HUES64 (cell line): Measurements from ENCODE around the gene FOXC2.

ENCODE experiments used
- H3K27ac ChIP-seq: 2 replicates; pipeline ENCODE4 v1.7.0; 2013; ENCODE audit warnings: low read depth, low read length, inconsistent platforms
- H3K27me3 ChIP-seq: 2 replicates; pipeline ENCODE4 v1.6.1; 2013; ENCODE audit warnings: mild to moderate bottlenecking, low read length; ENCODE audit not compliant: insufficient read depth
- H3K36me3 ChIP-seq: 2 replicates; pipeline ENCODE4 v1.6.1; 2013; ENCODE audit warnings: mild to moderate bottlenecking, low read length; ENCODE audit not compliant: insufficient read depth
- H3K4me1 ChIP-seq: 2 replicates; pipeline ENCODE4 v1.6.1; 2013; ENCODE audit warnings: mild to moderate bottlenecking, low read length, moderate library complexity; ENCODE audit not compliant: insufficient read depth
- H3K4me3 ChIP-seq: 2 replicates; pipeline ENCODE4 v1.5.1; 2013; ENCODE audit warnings: mild to moderate bottlenecking, low read length, moderate library complexity
- H3K9ac ChIP-seq: 2 replicates; pipeline ENCODE4 v1.6.1; 2013; ENCODE audit warnings: mild to moderate bottlenecking, low read depth, low read length
- H3K9me3 ChIP-seq: 2 replicates; pipeline ENCODE4 v1.6.1; 2013; ENCODE audit warnings: low read depth, low read length; ENCODE audit not compliant: insufficient read depth
- WGBS: fragments of 150-250, 120-280 bp; methylation state at CpG from one replicate; pipeline ENCODE4 v1.1.7; 2013; ENCODE audit warnings: missing lambda C conversion rate; 5-methylcytosine and 5-hydroxymethylcytosine counted together

The FOXC2 gene

GRCh38 chr16:86569701-86570447 lies 3.2 kb downstream of the FOXC2 start:
- no peak overlapping the region for H3K9ac ChIP-seq
- peak overlapping the region; percentile 56; the same call in 1 of the 2 replicates for H3K4me3 ChIP-seq
- H3K36me3 ChIP-seq: no peaks in the 10 kb centered on the region
- H3K9me3 ChIP-seq: no peaks in the 10 kb centered on the region
- peaks cover 96% of the 10 kb centered on the region for H3K27me3 ChIP-seq
- 23% methylated on average over 12 of the region's 13 CpGs for WGBS
- H3K4me1 ChIP-seq: peaks cover 39% of the 10 kb centered on the region
- H3K27ac ChIP-seq: no peak overlapping the region

GRCh38 chr16:86570558-86571529 lies 4.2 kb downstream of the FOXC2 start:
- no peaks in the 10 kb centered on the region for H3K36me3 ChIP-seq
- peak overlapping the region; percentile 20; the same call in 1 of the 2 replicates for H3K4me3 ChIP-seq
- no peaks in the 10 kb centered on the region for H3K9me3 ChIP-seq
- H3K27me3 ChIP-seq: peaks cover 96% of the 10 kb centered on the region
- H3K27ac ChIP-seq: no peak overlapping the region
- H3K9ac ChIP-seq: no peak overlapping the region
- peaks cover 38% of the 10 kb centered on the region for H3K4me1 ChIP-seq
- WGBS: 21% methylated on average over 27 of the region's 28 CpGs

- Histone ChIP-seq H3K36me3 (no peaks in the 10 kb centered on the region), H3K27me3 (peaks cover 96% of the 10 kb centered on the region), H3K9me3 (no peaks in the 10 kb centered on the region), H3K27ac (no peak overlapping the region), H3K9ac (no peak overlapping the region), H3K4me3 (no peak overlapping the region), H3K4me1 (peaks cover 32% of the 10 kb centered on the region)
- 52% methylated on average over 10 of the region's 10 CpGs for WGBS
Measured at GRCh38 chr16:86571530-86571915, 4.9 kb downstream of the FOXC2 start.

- 84% methylated on average over 12 of the region's 12 CpGs for WGBS
- Histone ChIP-seq H3K27ac (no peak overlapping the region), H3K9ac (no peak overlapping the region), H3K27me3 (peaks cover 100% of the 10 kb centered on the region), H3K4me1 (peaks cover 37% of the 10 kb centered on the region), H3K4me3 (no peak overlapping the region), H3K9me3 (no peaks in the 10 kb centered on the region), H3K36me3 (no peaks in the 10 kb centered on the region)
Measured at GRCh38 chr16:86572041-86572521, 5.5 kb downstream of the FOXC2 start.

GRCh38 chr16:86572606-86573005 lies 6.0 kb downstream of the FOXC2 start:
- H3K4me1 ChIP-seq: peaks cover 42% of the 10 kb centered on the region
- WGBS: 91% methylated on average over 7 of the region's 8 CpGs
- H3K27me3 ChIP-seq: peaks cover 100% of the 10 kb centered on the region
- H3K27ac ChIP-seq: no peak overlapping the region
- no peaks in the 10 kb centered on the region for H3K9me3 ChIP-seq
- no peak overlapping the region for H3K4me3 ChIP-seq
- no peak overlapping the region for H3K9ac ChIP-seq
- no peaks in the 10 kb centered on the region for H3K36me3 ChIP-seq

- 23% methylated on average over 8 of the region's 8 CpGs for WGBS
- peaks cover 100% of the 10 kb centered on the region for H3K27me3 ChIP-seq
- no peak overlapping the region for H3K27ac ChIP-seq
- H3K9me3 ChIP-seq: no peaks in the 10 kb centered on the region
- no peaks in the 10 kb centered on the region for H3K36me3 ChIP-seq
- no peak overlapping the region for H3K4me3 ChIP-seq
- H3K9ac ChIP-seq: no peak overlapping the region
- peaks cover 48% of the 10 kb centered on the region for H3K4me1 ChIP-seq
Measured at GRCh38 chr16:86573215-86573614, 6.6 kb downstream of the FOXC2 start.

- WGBS: 82% methylated on average over 13 of the region's 13 CpGs
- H3K4me3 ChIP-seq: no peak overlapping the region
- H3K27me3 ChIP-seq: peaks cover 100% of the 10 kb centered on the region
Measured at GRCh38 chr16:86573646-86574508, 7.2 kb downstream of the FOXC2 start.

GRCh38 chr16:86574646-86575045 lies 8.0 kb downstream of the FOXC2 start:
- Histone ChIP-seq H3K9me3 (no peaks in the 10 kb centered on the region), H3K9ac (no peak overlapping the region), H3K4me3 (no peak overlapping the region), H3K36me3 (no peaks in the 10 kb centered on the region), H3K4me1 (peaks cover 51% of the 10 kb centered on the region), H3K27me3 (peaks cover 100% of the 10 kb centered on the region), H3K27ac (no peak overlapping the region)
- 84% methylated on average over 4 of the region's 4 CpGs for WGBS

More at GRCh38 chr16:86573646-86574508, 7.2 kb downstream of the FOXC2 start:
- H3K27ac ChIP-seq: no peak overlapping the region
- H3K36me3 ChIP-seq: no peaks in the 10 kb centered on the region
- H3K4me1 ChIP-seq: peaks cover 51% of the 10 kb centered on the region
- no peaks in the 10 kb centered on the region for H3K9me3 ChIP-seq
- H3K9ac ChIP-seq: no peak overlapping the region

- Histone ChIP-seq H3K27me3 (peaks cover 100% of the 10 kb centered on the region), H3K9ac (no peak overlapping the region), H3K4me1 (peaks cover 47% of the 10 kb centered on the region), H3K9me3 (no peaks in the 10 kb centered on the region), H3K36me3 (no peaks in the 10 kb centered on the region), H3K27ac (no peak overlapping the region), H3K4me3 (peak overlapping the region; percentile 63; the same call in 1 of the 2 replicates)
- WGBS: 67% methylated on average over 17 of the region's 17 CpGs
Measured at GRCh38 chr16:86575095-86575685, 8.6 kb downstream of the FOXC2 start.
